ENCODE measurements around the gene PRRT4. TPM values are rescaled to one million over a fixed set of nuclear protein-coding genes. Genes with fewer than 3 reads are reported as not detected.

PRRT4 gene
- total RNA-seq, 1 experiment from 2014 or later, result 0.26 TPM

- no peak overlapping the region for H3K4me3 ChIP-seq
- CTCF ChIA-PET, result no interaction called here
- no peaks in the 10 kb centered on the region for H3K79me2 ChIP-seq (ENCODE audit: low read depth)
- H3K4me2 ChIP-seq, result no peak overlapping the region
- no peak for TF ChIP-seq CTCF (conservative IDR thresholded peaks at IDR 0.05)
- TF ChIP-seq EZH2 (IDR thresholded peaks at IDR 0.05; ENCODE audit: low read depth), result no peak
- no peak overlapping the region for H2AFZ ChIP-seq
- H3K9me3 ChIP-seq (ENCODE audit: insufficient read depth, low read depth), result no peaks in the 10 kb centered on the region
- intact Hi-C loops (cut with micrococcal nuclease; ENCODE audit: unreplicated experiment), result no loop called here
- DNase-seq, result no peak
- H3K9me2 ChIP-seq (ENCODE audit: insufficient read depth), result no peaks in the 10 kb centered on the region
- no peaks in the 10 kb centered on the region; the same call in 1 of the 2 replicates for H3F3A ChIP-seq (ENCODE audit: insufficient read depth, low read depth)
- POLR2A ChIA-PET (ENCODE audit: unreplicated experiment), result no interaction called here
- H3K4me1 ChIP-seq (replicated peaks; ENCODE audit: insufficient read depth), result no peaks in the 10 kb centered on the region
- no peaks in the 10 kb centered on the region for H4K20me1 ChIP-seq (ENCODE audit: insufficient read depth)
- BruUV-seq (replicated peaks), result no TSS peak
- H3K27me3 ChIP-seq (ENCODE audit: insufficient read depth, low read depth), result no peaks in the 10 kb centered on the region
- no peak overlapping the region for H3K27ac ChIP-seq
- peaks cover 47% of the 10 kb centered on the region for H3K36me3 ChIP-seq (ENCODE audit: low read depth)
Measured at GRCh38 chr7:128309976-128310375, 51.5 kb downstream of the PRRT4 start.

- ChIA-PET CTCF (no interaction called here), POLR2A (ENCODE audit: unreplicated experiment) (no interaction called here)
- no TSS peak for BruUV-seq (replicated peaks)
- no peaks in the 10 kb centered on the region for H3K27me3 ChIP-seq (ENCODE audit: insufficient read depth, low read depth)
- no peaks in the 10 kb centered on the region for H3K9me2 ChIP-seq (ENCODE audit: insufficient read depth)
- no peak overlapping the region for H3K27ac ChIP-seq
- H3K4me1 ChIP-seq (replicated peaks; ENCODE audit: insufficient read depth), result no peaks in the 10 kb centered on the region
- DNase-seq, result no peak
- H4K20me1 ChIP-seq (ENCODE audit: insufficient read depth), result no peaks in the 10 kb centered on the region
- H3K36me3 ChIP-seq (ENCODE audit: low read depth), result peaks cover 39% of the 10 kb centered on the region
- no peak for TF ChIP-seq CTCF (conservative IDR thresholded peaks at IDR 0.05)
- no peak for TF ChIP-seq EZH2 (IDR thresholded peaks at IDR 0.05; ENCODE audit: low read depth)
- H3K79me2 ChIP-seq (ENCODE audit: low read depth), result no peaks in the 10 kb centered on the region
- H3K9me3 ChIP-seq (ENCODE audit: insufficient read depth, low read depth), result no peaks in the 10 kb centered on the region
- H2AFZ ChIP-seq, result no peak overlapping the region
- no peak overlapping the region for H3K4me2 ChIP-seq
- H3K4me3 ChIP-seq, result no peak overlapping the region
- no peaks in the 10 kb centered on the region; the same call in 1 of the 2 replicates for H3F3A ChIP-seq (ENCODE audit: insufficient read depth, low read depth)
- intact Hi-C loops (cut with micrococcal nuclease; ENCODE audit: unreplicated experiment), result no loop called here
Measured at GRCh38 chr7:128309124-128309523, 52.4 kb downstream of the PRRT4 start.

GRCh38 chr7:128307061-128307460, 54.4 kb downstream of the PRRT4 start:
- ChIA-PET POLR2A (ENCODE audit: unreplicated experiment) (no interaction called here), CTCF (no interaction called here)
- H4K20me1 ChIP-seq (ENCODE audit: insufficient read depth), result no peaks in the 10 kb centered on the region
- H3K4me2 ChIP-seq, result no peak overlapping the region
- H3K9me3 ChIP-seq (ENCODE audit: insufficient read depth, low read depth), result no peaks in the 10 kb centered on the region
- no peak overlapping the region for H2AFZ ChIP-seq
- TF ChIP-seq CTCF (conservative IDR thresholded peaks at IDR 0.05) (no peak), EZH2 (IDR thresholded peaks at IDR 0.05; ENCODE audit: low read depth) (no peak)
- no peak overlapping the region for H3K4me3 ChIP-seq
- H3K36me3 ChIP-seq (ENCODE audit: low read depth), result peaks cover 24% of the 10 kb centered on the region
- H3K27me3 ChIP-seq (ENCODE audit: insufficient read depth, low read depth), result no peaks in the 10 kb centered on the region
- BruUV-seq (replicated peaks), result no TSS peak
- no peaks in the 10 kb centered on the region; the same call in 1 of the 2 replicates for H3F3A ChIP-seq (ENCODE audit: insufficient read depth, low read depth)
- H3K9me2 ChIP-seq (ENCODE audit: insufficient read depth), result no peaks in the 10 kb centered on the region
- no peaks in the 10 kb centered on the region for H3K79me2 ChIP-seq (ENCODE audit: low read depth)
- intact Hi-C loops (cut with micrococcal nuclease; ENCODE audit: unreplicated experiment), result no loop called here
- DNase-seq, result no peak
- H3K4me1 ChIP-seq (replicated peaks; ENCODE audit: insufficient read depth), result no peaks in the 10 kb centered on the region
- no peak overlapping the region for H3K27ac ChIP-seq

All from PC-9 (cell line).